ENCODE measurements around the gene COL4A2. TPM values are rescaled to one million over a fixed set of nuclear protein-coding genes. Genes with fewer than 3 reads are reported as not detected.

The COL4A2 gene
- polyA plus RNA-seq, 1 donor (not counting 4 experiments of a cell fraction or from before 2014, with no cell fraction given), result 30.7 TPM

- TF ChIP-seq EZH2 (IDR thresholded peaks at IDR 0.05; ENCODE audit: low read length) (no peak), CTCF (optimal IDR thresholded peaks at IDR 0.05 in 1 of 3, IDR thresholded peaks at IDR 0.05 in 1 of 3, conservative IDR thresholded peaks at IDR 0.05 in 1 of 3; ENCODE audit: extremely low read depth in 1 of 3, insufficient read depth in 2 of 3, low read length in 3 of 3) (no peak)
- Histone ChIP-seq H3K36me3 (ENCODE audit: control insufficient read depth in 2 of 2, extremely low read depth in 1 of 2, insufficient read depth in 2 of 2, low read length in 2 of 2) (peaks cover 3 to 19% of the 10 kb centered on the region in 2 experiments), H3K9ac (ENCODE audit: control insufficient read depth, extremely low read depth, insufficient read depth, low read length) (no peak overlapping the region), H3K27me3 (ENCODE audit: control insufficient read depth, extremely low read depth, insufficient read depth, low read length) (no peaks in the 10 kb centered on the region), H2AFZ (ENCODE audit: control insufficient read depth, low read length) (no peak overlapping the region), H3K4me1 (ENCODE audit: control insufficient read depth, extremely low read depth, insufficient read depth, low read length) (peaks cover 34% of the 10 kb centered on the region), H3K27ac (ENCODE audit: control insufficient read depth, insufficient read depth, low read length) (no peak overlapping the region), H3K9me3 (ENCODE audit: control insufficient read depth, low read depth, low read length) (no peaks in the 10 kb centered on the region), H4K20me1 (ENCODE audit: control insufficient read depth, extremely low read depth, insufficient read depth, low read length) (no peaks in the 10 kb centered on the region), H3K9me1 (ENCODE audit: control insufficient read depth, extremely low read depth, insufficient read depth, low read length) (no peaks in the 10 kb centered on the region), H3K4me3 (ENCODE audit: control insufficient read depth in 2 of 3, extremely low read depth in 1 of 3, insufficient read depth in 2 of 3, low read depth in 1 of 3, low read length in 3 of 3) (no peak overlapping the region), H3K4me2 (ENCODE audit: control insufficient read depth, extremely low read depth, insufficient read depth, low read depth, low read length) (no peak overlapping the region), H3K79me2 (ENCODE audit: control insufficient read depth, insufficient read depth, low read length) (peaks cover 84% of the 10 kb centered on the region)
- DNase-seq (ENCODE audit: low read depth, low spot score) (no peak), FAIRE-seq (no peak)
- dilution Hi-C loops (cut with MboI; ENCODE audit: extremely low pct_ligation_motif_present, low sequenced_read_pairs), result no loop called here
Measured at GRCh38 chr13:110310541-110311442, 3.7 kb downstream of the COL4A2 start.

GRCh38 chr13:110311443-110312338, 4.6 kb downstream of the COL4A2 start:
- Histone ChIP-seq H4K20me1 (ENCODE audit: control insufficient read depth, extremely low read depth, insufficient read depth, low read length) (no peaks in the 10 kb centered on the region), H3K9ac (ENCODE audit: control insufficient read depth, extremely low read depth, insufficient read depth, low read length) (no peak overlapping the region), H3K27me3 (ENCODE audit: control insufficient read depth, extremely low read depth, insufficient read depth, low read length) (no peaks in the 10 kb centered on the region), H3K36me3 (ENCODE audit: control insufficient read depth in 2 of 2, extremely low read depth in 1 of 2, insufficient read depth in 2 of 2, low read length in 2 of 2) (peaks cover 3 to 22% of the 10 kb centered on the region in 2 experiments), H3K4me2 (ENCODE audit: control insufficient read depth, extremely low read depth, insufficient read depth, low read depth, low read length) (peak overlapping the region; percentile 22), H3K9me3 (ENCODE audit: control insufficient read depth, low read depth, low read length) (no peaks in the 10 kb centered on the region), H3K4me1 (ENCODE audit: control insufficient read depth, extremely low read depth, insufficient read depth, low read length) (peaks cover 28% of the 10 kb centered on the region), H3K79me2 (ENCODE audit: control insufficient read depth, insufficient read depth, low read length) (peaks cover 82% of the 10 kb centered on the region), H3K27ac (ENCODE audit: control insufficient read depth, insufficient read depth, low read length) (no peak overlapping the region), H2AFZ (ENCODE audit: control insufficient read depth, low read length) (no peak overlapping the region), H3K9me1 (ENCODE audit: control insufficient read depth, extremely low read depth, insufficient read depth, low read length) (no peaks in the 10 kb centered on the region), H3K4me3 (ENCODE audit: control insufficient read depth in 2 of 3, extremely low read depth in 1 of 3, insufficient read depth in 2 of 3, low read depth in 1 of 3, low read length in 3 of 3) (no peak overlapping the region)
- dilution Hi-C loops (cut with MboI; ENCODE audit: extremely low pct_ligation_motif_present, low sequenced_read_pairs), result no loop called here
- TF ChIP-seq EZH2 (IDR thresholded peaks at IDR 0.05; ENCODE audit: low read length) (no peak), CTCF (optimal IDR thresholded peaks at IDR 0.05 in 1 of 3, IDR thresholded peaks at IDR 0.05 in 1 of 3, conservative IDR thresholded peaks at IDR 0.05 in 1 of 3; ENCODE audit: extremely low read depth in 1 of 3, insufficient read depth in 2 of 3, low read length in 3 of 3) (no peak)
- DNase-seq (ENCODE audit: low read depth, low spot score) (no peak), FAIRE-seq (no peak)

All from keratinocyte (primary cell).